NOMO-1 treated with DMSO at 0.1 percent for 48 hours (cell line): ENCODE data around the gene IL17REL.

Source experiments
- DNase-seq: peaks from one replicate; lab custom pipeline; 2025; ENCODE audit not compliant: unreplicated experiment; lab: John Stamatoyannopoulos, UW

The IL17REL gene

GRCh38 chr22:49948116-49948957 is 64.2 kb downstream of the IL17REL start:
- no peak for DNase-seq

GRCh38 chr22:49947296-49947622 is 65.3 kb downstream of the IL17REL start:
- DNase-seq: no peak

DNA sequence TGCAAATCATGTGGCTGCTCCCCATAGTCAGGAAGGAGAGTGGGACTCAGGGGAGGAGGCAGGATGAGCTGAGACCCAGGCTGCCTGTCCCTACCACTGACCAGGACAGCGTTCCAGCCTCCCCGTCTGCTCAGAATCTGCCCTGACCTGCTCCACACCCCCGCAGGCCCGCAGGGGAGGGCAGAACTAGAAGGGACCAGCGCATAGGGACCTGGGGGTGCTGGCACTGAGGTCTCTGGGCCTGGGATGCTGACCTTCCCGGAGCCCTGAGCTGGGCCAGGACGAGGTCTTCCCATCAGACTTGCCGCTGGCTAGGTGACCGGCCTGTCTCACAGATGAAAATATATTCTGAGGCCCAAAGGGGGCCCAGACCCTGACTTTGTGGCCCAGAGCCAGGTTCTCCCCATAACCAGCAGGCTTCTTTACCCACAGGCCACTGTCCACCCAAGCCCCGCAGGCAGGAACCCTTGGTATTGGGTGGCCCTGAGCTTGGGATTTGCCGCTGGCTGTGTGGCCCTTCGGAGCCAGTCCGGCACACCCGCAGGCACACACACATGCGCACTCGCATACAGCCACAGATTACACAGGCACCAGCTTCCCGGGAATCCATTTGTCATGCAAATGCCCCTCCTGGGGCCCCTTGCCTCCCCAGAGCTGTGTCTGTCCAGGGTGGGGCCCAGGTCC is 65.8 kb downstream of the IL17REL start:
- no peak for DNase-seq

DNA sequence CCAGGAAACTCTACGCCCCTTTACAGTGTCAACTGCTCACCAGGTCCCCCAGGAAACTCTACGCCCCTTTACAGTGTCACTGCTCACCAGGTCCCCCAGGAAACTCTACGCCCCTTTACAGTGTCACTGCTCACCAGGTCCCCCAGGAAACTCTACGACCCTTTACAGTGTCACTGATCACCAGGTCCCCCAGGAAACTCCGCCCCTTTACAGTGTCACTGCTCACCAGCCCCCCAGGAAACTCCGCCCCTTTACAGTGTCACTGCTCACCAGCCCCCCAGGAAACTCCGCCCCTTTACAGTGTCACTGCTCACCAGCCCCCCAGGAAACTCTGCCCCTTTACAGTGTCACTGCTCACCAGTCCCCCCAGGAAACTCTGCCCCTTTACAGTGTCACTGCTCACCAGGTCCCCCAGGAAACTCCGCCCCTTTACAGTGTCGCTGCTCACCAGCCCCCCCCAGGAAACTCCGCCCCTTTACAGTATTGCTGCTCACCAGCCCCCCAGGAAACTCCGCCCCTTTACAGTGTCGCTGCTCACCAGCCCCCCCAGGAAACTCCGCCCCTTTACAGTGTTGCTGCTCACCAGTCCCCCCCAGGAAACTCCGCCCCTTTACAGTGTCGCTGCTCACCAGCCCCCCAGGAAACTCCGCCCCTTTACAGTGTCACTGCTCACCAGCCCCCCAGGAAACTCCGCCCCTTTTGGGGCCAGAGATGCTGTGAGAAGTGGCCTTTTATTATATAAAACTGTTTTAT is 67.3 kb downstream of the IL17REL start:
- DNase-seq: peak; percentile 35
